Keratinocyte (primary cell): ENCODE data around the gene ATP6V0E1. TPM values are rescaled to one million over a fixed set of nuclear protein-coding genes. Genes with fewer than 3 reads are reported as not detected.

Source experiments
- DNase-seq: peaks from one replicate; pipeline ENCODE4 v3.0.0-alpha.2; 2011; ENCODE audit warnings: low read depth, missing footprints, low spot score
- FAIRE-seq: peaks from 2 replicates; lab custom pipeline; 2011; peaks lifted over from hg19 to GRCh38; lab: Jason Lieb, UNC
- H2AFZ ChIP-seq: 2 replicates; pipeline ENCODE4 v1.6.0; 2012; ENCODE audit warnings: low read length, control low read depth, inconsistent platforms; ENCODE audit not compliant: control insufficient read depth
- H3K27ac ChIP-seq: 2 replicates; pipeline ENCODE4 v1.5.1; 2011; ENCODE audit warnings: low read length; ENCODE audit not compliant: control insufficient read depth, insufficient read depth
- H3K27me3 ChIP-seq: 3 replicates; pipeline ENCODE4 v1.6.0; 2011; ENCODE audit warnings: low read length; ENCODE audit not compliant: control insufficient read depth, insufficient read depth; ENCODE audit errors: extremely low read depth
- H3K36me3 ChIP-seq, 2 experiments: 2 replicates in 1 of 2; 3 replicates in 1 of 2; pipeline ENCODE4 v1.5.1; 2011; ENCODE audit warnings: low read length in 2 of 2, mild to moderate bottlenecking in 1 of 2; ENCODE audit not compliant: control insufficient read depth in 2 of 2, insufficient read depth in 2 of 2; ENCODE audit errors: extremely low read depth in 1 of 2
- H3K4me1 ChIP-seq: 3 replicates; pipeline ENCODE4 v1.5.1; 2011; ENCODE audit warnings: low read length; ENCODE audit not compliant: control insufficient read depth, insufficient read depth; ENCODE audit errors: extremely low read depth
- H3K4me2 ChIP-seq: 3 replicates; pipeline ENCODE4 v1.6.0; 2011; ENCODE audit warnings: low read depth, low read length; ENCODE audit not compliant: control insufficient read depth, insufficient read depth; ENCODE audit errors: extremely low read depth
- H3K4me3 ChIP-seq, 3 experiments: fragments of 200-600 bp in 1 of 3; sonication (generic) in 1 of 3; 2 replicates in 2 of 3; 3 replicates in 1 of 3; pipeline ENCODE4 v1.5.1; 2011 to 2016; ENCODE audit warnings: low read length in 3 of 3, mild to moderate bottlenecking in 3 of 3, control low read depth in 2 of 3, inconsistent platforms in 1 of 3, low read depth in 1 of 3, mixed read lengths in 1 of 3, mixed run types in 1 of 3, moderate library complexity in 1 of 3; ENCODE audit not compliant: control insufficient read depth in 2 of 3, insufficient read depth in 2 of 3; ENCODE audit errors: extremely low read depth in 1 of 3
- H3K79me2 ChIP-seq: 2 replicates; pipeline ENCODE4 v1.6.0; 2012; ENCODE audit warnings: low read length; ENCODE audit not compliant: control insufficient read depth, insufficient read depth
- H3K9ac ChIP-seq: 3 replicates; pipeline ENCODE4 v1.6.0; 2011; ENCODE audit warnings: low read length; ENCODE audit not compliant: control insufficient read depth, insufficient read depth; ENCODE audit errors: extremely low read depth
- H3K9me1 ChIP-seq: 3 replicates; pipeline ENCODE4 v1.6.0; 2011; ENCODE audit warnings: low read length; ENCODE audit not compliant: control insufficient read depth, insufficient read depth; ENCODE audit errors: extremely low read depth
- H3K9me3 ChIP-seq: 2 replicates; pipeline ENCODE4 v1.5.1; 2012; ENCODE audit warnings: low read depth, low read length; ENCODE audit not compliant: control insufficient read depth
- H4K20me1 ChIP-seq: 3 replicates; pipeline ENCODE4 v1.6.0; 2011; ENCODE audit warnings: low read length; ENCODE audit not compliant: control insufficient read depth, insufficient read depth; ENCODE audit errors: extremely low read depth
- EZH2 ChIP-seq: IDR thresholded peaks from one replicate; pipeline ENCODE4 v1.6.1; 2012; ENCODE audit warnings: inconsistent platforms, mild to moderate bottlenecking, low read length, moderate library complexity
- dilution Hi-C: fragments of 300-500 bp; cut with MboI; formaldehyde crosslinking; loops from one replicate; pipeline ENCODE4 v1.7.0; 2020; ENCODE audit warnings: low sequenced_read_pairs; ENCODE audit not compliant: extremely low pct_ligation_motif_present
- polyA plus RNA-seq, 5 experiments: library from polyadenylated mRNA; depleted of rRNA in 3 of 5; stranded (reverse) in 3 of 5; stranded (forward) in 1 of 5; unstranded in 1 of 5; fragments of >200 nt; gene quantifications; 1 replicate in 1 of 5; 2 replicates in 3 of 5; 3 replicates in 1 of 5; pipeline versions ENCODE4 v1.2.1 to v1.2.3, GENCODE V29; 2011 to 2012; ENCODE audit warnings: missing spikeins in 2 of 5, low read depth in 1 of 5, low replicate concordance in 1 of 5
- TF ChIP-seq, protein P1 (sequence below), 3 experiments: IDR thresholded peaks in 1 of 3; conservative IDR thresholded peaks in 1 of 3; optimal IDR thresholded peaks in 1 of 3; 2 replicates in 2 of 3; 3 replicates in 1 of 3; pipeline versions ENCODE3 to v1.5.1; 2011; ENCODE audit warnings: low read length in 3 of 3, mild to moderate bottlenecking in 3 of 3, moderate library complexity in 2 of 3, control low read depth in 1 of 3, inconsistent platforms in 1 of 3; ENCODE audit not compliant: insufficient read depth in 2 of 3; ENCODE audit errors: extremely low read depth in 1 of 3

Gene ATP6V0E1
- polyA plus RNA-seq, 1 donor (not counting 4 experiments of a cell fraction or from before 2014, with no cell fraction given) = 533 TPM

DNA sequence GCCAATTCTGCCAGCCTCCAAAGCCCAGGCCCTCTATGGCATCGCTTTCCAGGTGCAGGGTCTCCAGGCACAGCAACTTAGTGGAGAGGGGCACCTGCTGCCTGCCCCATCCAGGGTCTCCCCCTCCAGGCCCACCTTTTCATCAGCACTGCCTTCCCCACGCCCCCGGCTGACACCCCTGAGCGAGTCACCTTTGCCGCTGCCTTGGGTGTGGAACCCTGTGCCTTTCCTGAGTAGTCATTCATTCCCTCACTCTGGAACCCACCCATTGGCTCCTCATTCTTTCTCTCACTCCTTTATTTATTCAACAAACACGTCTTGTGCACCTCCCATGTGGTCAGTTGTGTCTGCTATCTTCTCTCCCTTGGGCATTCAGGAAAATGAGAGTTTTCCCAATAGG, 38.8 kb upstream of the ATP6V0E1 start:
- no peaks in the 10 kb centered on the region for H3K9me3 ChIP-seq
- H3K27ac ChIP-seq = no peak overlapping the region
- no peaks in the 10 kb centered on the region for H4K20me1 ChIP-seq
- FAIRE-seq (no peak), DNase-seq (no peak)
- no peaks in the 10 kb centered on the region for H3K27me3 ChIP-seq
- dilution Hi-C loops = no loop called here
- H3K4me1 ChIP-seq = peaks cover 7% of the 10 kb centered on the region
- no peak overlapping the region for H3K9ac ChIP-seq
- H3K4me3 ChIP-seq = no peak overlapping the region
- H3K79me2 ChIP-seq = no peaks in the 10 kb centered on the region
- no peak overlapping the region for H2AFZ ChIP-seq
- H3K36me3 ChIP-seq = peaks cover 0 to 15% of the 10 kb centered on the region in 2 experiments
- H3K4me2 ChIP-seq = no peak overlapping the region
- H3K9me1 ChIP-seq = no peaks in the 10 kb centered on the region
- no peak for TF ChIP-seq EZH2
- TF ChIP-seq, protein P1, sequence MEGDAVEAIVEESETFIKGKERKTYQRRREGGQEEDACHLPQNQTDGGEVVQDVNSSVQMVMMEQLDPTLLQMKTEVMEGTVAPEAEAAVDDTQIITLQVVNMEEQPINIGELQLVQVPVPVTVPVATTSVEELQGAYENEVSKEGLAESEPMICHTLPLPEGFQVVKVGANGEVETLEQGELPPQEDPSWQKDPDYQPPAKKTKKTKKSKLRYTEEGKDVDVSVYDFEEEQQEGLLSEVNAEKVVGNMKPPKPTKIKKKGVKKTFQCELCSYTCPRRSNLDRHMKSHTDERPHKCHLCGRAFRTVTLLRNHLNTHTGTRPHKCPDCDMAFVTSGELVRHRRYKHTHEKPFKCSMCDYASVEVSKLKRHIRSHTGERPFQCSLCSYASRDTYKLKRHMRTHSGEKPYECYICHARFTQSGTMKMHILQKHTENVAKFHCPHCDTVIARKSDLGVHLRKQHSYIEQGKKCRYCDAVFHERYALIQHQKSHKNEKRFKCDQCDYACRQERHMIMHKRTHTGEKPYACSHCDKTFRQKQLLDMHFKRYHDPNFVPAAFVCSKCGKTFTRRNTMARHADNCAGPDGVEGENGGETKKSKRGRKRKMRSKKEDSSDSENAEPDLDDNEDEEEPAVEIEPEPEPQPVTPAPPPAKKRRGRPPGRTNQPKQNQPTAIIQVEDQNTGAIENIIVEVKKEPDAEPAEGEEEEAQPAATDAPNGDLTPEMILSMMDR (optimal IDR thresholded peaks at IDR 0.05 in 1 of 3, IDR thresholded peaks at IDR 0.05 in 1 of 3, conservative IDR thresholded peaks at IDR 0.05 in 1 of 3; ENCODE audit: extremely low read depth in 1 of 3, insufficient read depth in 2 of 3, low read length in 3 of 3) = no peak

DNA sequence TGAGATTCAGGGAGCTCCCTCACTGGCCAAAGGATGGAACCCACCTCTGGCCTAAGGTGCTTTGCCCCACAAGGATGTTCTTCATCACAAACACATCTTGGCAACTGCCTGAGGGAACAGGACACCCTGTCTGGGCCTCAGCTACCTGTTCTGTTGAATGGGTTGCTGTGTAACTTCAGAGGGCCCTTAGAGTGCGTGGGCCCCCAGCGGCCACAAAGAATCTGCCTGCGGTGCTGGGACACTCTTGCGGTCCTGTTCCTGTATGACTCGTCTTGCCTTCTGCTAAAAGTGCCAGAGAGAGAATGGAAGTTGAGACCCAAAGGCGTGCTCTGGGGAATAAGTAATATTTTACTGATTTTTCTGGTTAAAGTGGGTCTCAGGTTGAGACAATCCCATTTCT, 38.4 kb upstream of the ATP6V0E1 start:
- H3K4me2 ChIP-seq = no peak overlapping the region
- no peaks in the 10 kb centered on the region for H4K20me1 ChIP-seq
- TF ChIP-seq, protein P1 (optimal IDR thresholded peaks at IDR 0.05 in 1 of 3, IDR thresholded peaks at IDR 0.05 in 1 of 3, conservative IDR thresholded peaks at IDR 0.05 in 1 of 3; ENCODE audit: extremely low read depth in 1 of 3, insufficient read depth in 2 of 3, low read length in 3 of 3) = no peak
- TF ChIP-seq EZH2 = no peak
- H3K27me3 ChIP-seq = no peaks in the 10 kb centered on the region
- peaks cover 7% of the 10 kb centered on the region for H3K4me1 ChIP-seq
- H2AFZ ChIP-seq = no peak overlapping the region
- dilution Hi-C loops = no loop called here
- H3K9me1 ChIP-seq = no peaks in the 10 kb centered on the region
- H3K36me3 ChIP-seq = peaks cover 0 to 13% of the 10 kb centered on the region in 2 experiments
- H3K9ac ChIP-seq = no peak overlapping the region
- DNase-seq = no peak
- no peaks in the 10 kb centered on the region for H3K9me3 ChIP-seq
- H3K27ac ChIP-seq = no peak overlapping the region
- no peaks in the 10 kb centered on the region for H3K79me2 ChIP-seq
- no peak for FAIRE-seq
- H3K4me3 ChIP-seq = no peak overlapping the region
